Measurements from ENCODE around the gene EHD3.

Gene EHD3

DNA sequence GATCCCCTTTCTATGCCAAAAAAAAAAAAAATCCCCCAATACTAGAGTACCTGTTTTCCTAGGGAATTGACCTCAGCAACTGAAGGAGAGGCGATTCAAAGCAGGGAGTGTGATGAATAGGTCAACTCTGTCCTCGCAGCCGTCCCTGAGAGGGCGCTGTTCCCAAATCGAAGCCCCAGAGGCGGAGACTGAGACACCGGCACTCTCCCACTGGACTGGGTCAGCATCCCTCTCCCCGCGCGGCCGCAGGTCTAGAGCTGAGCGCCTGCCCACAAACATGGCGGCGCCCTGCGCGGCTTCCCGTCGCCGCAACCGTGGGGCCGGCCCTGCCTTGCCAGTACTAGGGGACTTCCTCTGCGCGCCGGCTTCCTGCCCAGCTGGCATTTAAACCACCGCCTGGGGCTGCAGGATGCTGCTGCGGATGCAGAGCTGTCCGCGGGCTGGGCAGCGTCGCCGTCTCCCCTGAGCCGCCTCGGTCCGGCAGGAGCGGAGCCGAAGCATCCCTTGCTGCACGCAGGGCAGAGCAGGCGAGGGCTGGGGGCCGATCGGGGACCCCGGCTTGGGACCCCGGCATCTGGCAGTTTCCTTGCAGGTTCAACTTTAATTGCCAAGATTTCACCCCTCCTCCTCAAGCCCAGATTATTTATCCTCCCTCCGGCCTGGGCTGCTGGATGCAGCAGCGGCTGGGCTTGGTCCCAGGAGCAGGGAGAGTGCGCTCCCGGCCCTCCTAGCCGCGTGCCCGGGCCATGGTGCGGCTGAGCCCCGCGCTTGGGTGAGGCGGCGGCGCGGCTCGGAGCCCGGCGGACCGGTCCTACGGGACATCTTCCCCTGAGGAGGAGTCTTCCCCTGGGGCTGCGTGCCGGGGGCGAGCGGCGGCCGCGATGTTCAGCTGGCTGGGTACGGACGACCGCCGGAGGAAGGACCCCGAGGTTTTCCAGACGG, at the start of gene EHD3:
TSS of gene EHD3 (plus strand) at position 412 of the 942 bp plus-strand sequence. CDS start at position 882, 470 bp downstream.
- H3F3A ChIP-seq (ENCODE audit: low read depth): no peaks in the 10 kb centered on the region
- peak within 1 kb of the TSS; percentile 68 for H3K4me3 ChIP-seq (ENCODE audit: low read length, poor library complexity, severe bottlenecking)
- peak within 1 kb of the TSS; percentile 80 for H3K4me2 ChIP-seq (ENCODE audit: low read depth, low read length, poor library complexity, severe bottlenecking)

DNA sequence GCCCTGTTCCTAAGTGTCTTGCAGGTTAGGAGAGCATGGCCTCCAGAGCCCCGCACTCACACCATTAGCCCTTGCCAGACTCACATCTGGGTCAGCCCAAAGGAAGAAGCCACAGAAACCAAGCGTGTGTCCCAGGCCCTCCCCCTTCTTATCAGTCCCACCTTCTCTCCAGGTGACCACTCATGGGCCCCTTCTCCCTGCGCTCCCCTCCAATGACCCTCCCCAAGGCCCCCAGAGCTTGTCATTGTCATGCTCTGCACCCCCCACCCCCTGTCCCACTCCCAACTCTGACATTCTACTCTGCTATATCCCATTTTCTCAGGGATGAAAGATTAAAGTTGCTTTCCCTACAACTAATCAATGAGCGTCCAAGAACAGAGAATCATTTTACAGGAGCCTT, 46.8 kb upstream of the EHD3 start:
- no peaks in the 10 kb centered on the region for H3K4me1 ChIP-seq (ENCODE audit: insufficient read depth, low read length, poor library complexity, severe bottlenecking)
- H2AFZ ChIP-seq (ENCODE audit: low read length): no peak overlapping the region
- H3K9ac ChIP-seq (ENCODE audit: low read depth, low read length, poor library complexity, severe bottlenecking): no peak overlapping the region
- H3F3A ChIP-seq (ENCODE audit: low read depth): no peaks in the 10 kb centered on the region
- TF ChIP-seq, protein P1, sequence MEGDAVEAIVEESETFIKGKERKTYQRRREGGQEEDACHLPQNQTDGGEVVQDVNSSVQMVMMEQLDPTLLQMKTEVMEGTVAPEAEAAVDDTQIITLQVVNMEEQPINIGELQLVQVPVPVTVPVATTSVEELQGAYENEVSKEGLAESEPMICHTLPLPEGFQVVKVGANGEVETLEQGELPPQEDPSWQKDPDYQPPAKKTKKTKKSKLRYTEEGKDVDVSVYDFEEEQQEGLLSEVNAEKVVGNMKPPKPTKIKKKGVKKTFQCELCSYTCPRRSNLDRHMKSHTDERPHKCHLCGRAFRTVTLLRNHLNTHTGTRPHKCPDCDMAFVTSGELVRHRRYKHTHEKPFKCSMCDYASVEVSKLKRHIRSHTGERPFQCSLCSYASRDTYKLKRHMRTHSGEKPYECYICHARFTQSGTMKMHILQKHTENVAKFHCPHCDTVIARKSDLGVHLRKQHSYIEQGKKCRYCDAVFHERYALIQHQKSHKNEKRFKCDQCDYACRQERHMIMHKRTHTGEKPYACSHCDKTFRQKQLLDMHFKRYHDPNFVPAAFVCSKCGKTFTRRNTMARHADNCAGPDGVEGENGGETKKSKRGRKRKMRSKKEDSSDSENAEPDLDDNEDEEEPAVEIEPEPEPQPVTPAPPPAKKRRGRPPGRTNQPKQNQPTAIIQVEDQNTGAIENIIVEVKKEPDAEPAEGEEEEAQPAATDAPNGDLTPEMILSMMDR (conservative IDR thresholded peaks at IDR 0.05; ENCODE audit: low read length): no peak
- TF ChIP-seq EZH2phosphoT487 (IDR thresholded peaks at IDR 0.05; ENCODE audit: borderline replicate concordance): no peak
- no peaks in the 10 kb centered on the region for H3K27me3 ChIP-seq (ENCODE audit: insufficient read depth, low read length, poor library complexity, severe bottlenecking)
- H3K4me3 ChIP-seq (ENCODE audit: low read length, poor library complexity, severe bottlenecking): no peak overlapping the region
- no peaks in the 10 kb centered on the region for H3K9me2 ChIP-seq (replicated peaks; ENCODE audit: low read depth, low read length)
- no peaks in the 10 kb centered on the region for H3K79me2 ChIP-seq (ENCODE audit: insufficient read depth, low read length)
- no peaks in the 10 kb centered on the region for H4K20me1 ChIP-seq (ENCODE audit: insufficient read depth, low read length, poor library complexity, severe bottlenecking)
- no peaks in the 10 kb centered on the region for H3K36me3 ChIP-seq (ENCODE audit: insufficient read depth, low read length)
- no peak overlapping the region for H3K4me2 ChIP-seq (ENCODE audit: low read depth, low read length, poor library complexity, severe bottlenecking)
- no peaks in the 10 kb centered on the region for H3K9me3 ChIP-seq (ENCODE audit: insufficient read depth, low read depth, low read length)

More for the DNA sequence above, at the start of gene EHD3:
- Histone ChIP-seq H3K36me3 (ENCODE audit: insufficient read depth, low read length) (no peaks in the 10 kb centered on the region), H2AFZ (ENCODE audit: low read length) (peak within 1 kb of the TSS; percentile 71), H4K20me1 (ENCODE audit: insufficient read depth, low read length, poor library complexity, severe bottlenecking) (no peaks in the 10 kb centered on the region), H3K79me2 (ENCODE audit: insufficient read depth, low read length) (no peaks in the 10 kb centered on the region), H3K9ac (ENCODE audit: low read depth, low read length, poor library complexity, severe bottlenecking) (peak within 1 kb of the TSS; percentile 16), H3K9me3 (ENCODE audit: insufficient read depth, low read depth, low read length) (no peaks in the 10 kb centered on the region), H3K9me2 (replicated peaks; ENCODE audit: low read depth, low read length) (no peaks in the 10 kb centered on the region), H3K4me1 (ENCODE audit: insufficient read depth, low read length, poor library complexity, severe bottlenecking) (peaks cover 7% of the 10 kb centered on the region), H3K27me3 (ENCODE audit: insufficient read depth, low read length, poor library complexity, severe bottlenecking) (no peaks in the 10 kb centered on the region)
- TF ChIP-seq, protein P1 (conservative IDR thresholded peaks at IDR 0.05; ENCODE audit: low read length): peak; percentile 64
- TF ChIP-seq EZH2phosphoT487 (IDR thresholded peaks at IDR 0.05; ENCODE audit: borderline replicate concordance): no peak

DNA sequence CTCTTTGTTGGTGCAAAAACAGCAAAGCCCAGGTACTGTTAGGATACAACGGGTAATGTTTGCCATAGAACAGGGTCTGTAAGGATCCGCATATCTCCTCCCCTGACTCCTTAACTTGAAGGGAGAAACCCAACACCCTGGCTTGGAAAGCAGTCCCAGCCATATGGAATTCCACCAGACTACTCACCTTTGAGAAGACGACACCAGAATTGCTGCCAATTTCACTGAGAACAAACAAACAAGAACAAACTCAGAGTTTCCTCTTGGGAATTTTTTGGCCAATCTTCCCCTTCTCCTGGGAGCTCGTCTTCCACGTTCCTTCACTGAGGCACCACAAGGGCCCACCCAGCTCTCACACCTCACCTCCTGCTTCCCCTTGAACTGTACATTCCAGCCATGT, 45.8 kb upstream of the EHD3 start:
- no peak overlapping the region for H2AFZ ChIP-seq (ENCODE audit: low read length)
- H3K27me3 ChIP-seq (ENCODE audit: insufficient read depth, low read length, poor library complexity, severe bottlenecking): no peaks in the 10 kb centered on the region
- H3K9me2 ChIP-seq (replicated peaks; ENCODE audit: low read depth, low read length): no peaks in the 10 kb centered on the region
- H3F3A ChIP-seq (ENCODE audit: low read depth): no peaks in the 10 kb centered on the region
- no peaks in the 10 kb centered on the region for H3K4me1 ChIP-seq (ENCODE audit: insufficient read depth, low read length, poor library complexity, severe bottlenecking)
- no peak overlapping the region for H3K4me3 ChIP-seq (ENCODE audit: low read length, poor library complexity, severe bottlenecking)
- H3K79me2 ChIP-seq (ENCODE audit: insufficient read depth, low read length): no peaks in the 10 kb centered on the region
- H3K36me3 ChIP-seq (ENCODE audit: insufficient read depth, low read length): no peaks in the 10 kb centered on the region
- H3K9ac ChIP-seq (ENCODE audit: low read depth, low read length, poor library complexity, severe bottlenecking): no peak overlapping the region
- H3K4me2 ChIP-seq (ENCODE audit: low read depth, low read length, poor library complexity, severe bottlenecking): no peak overlapping the region
- no peaks in the 10 kb centered on the region for H4K20me1 ChIP-seq (ENCODE audit: insufficient read depth, low read length, poor library complexity, severe bottlenecking)
- H3K9me3 ChIP-seq (ENCODE audit: insufficient read depth, low read depth, low read length): no peaks in the 10 kb centered on the region
- TF ChIP-seq, protein P1 (conservative IDR thresholded peaks at IDR 0.05; ENCODE audit: low read length): no peak
- no peak for TF ChIP-seq EZH2phosphoT487 (IDR thresholded peaks at IDR 0.05; ENCODE audit: borderline replicate concordance)

All from Loucy (cell line).